Superior temporal gyrus (tissue), 1 donor: ENCODE measurements around the gene TMEM272.

Experiments
- DNase-seq: peaks from one replicate; pipeline ENCODE4 v3.0.0-alpha.2; 2016; ENCODE audit errors: extremely low spot score

The TMEM272 gene

GRCh38 chr13:51780099-51780498 lies 64.9 kb downstream of the TMEM272 start:
- DNase-seq = no peak

- DNase-seq = no peak
Observed at GRCh38 chr13:51778392-51778791, 66.6 kb downstream of the TMEM272 start.

- DNase-seq = no peak
Observed at GRCh38 chr13:51777921-51778320, 67.1 kb downstream of the TMEM272 start.

DNA sequence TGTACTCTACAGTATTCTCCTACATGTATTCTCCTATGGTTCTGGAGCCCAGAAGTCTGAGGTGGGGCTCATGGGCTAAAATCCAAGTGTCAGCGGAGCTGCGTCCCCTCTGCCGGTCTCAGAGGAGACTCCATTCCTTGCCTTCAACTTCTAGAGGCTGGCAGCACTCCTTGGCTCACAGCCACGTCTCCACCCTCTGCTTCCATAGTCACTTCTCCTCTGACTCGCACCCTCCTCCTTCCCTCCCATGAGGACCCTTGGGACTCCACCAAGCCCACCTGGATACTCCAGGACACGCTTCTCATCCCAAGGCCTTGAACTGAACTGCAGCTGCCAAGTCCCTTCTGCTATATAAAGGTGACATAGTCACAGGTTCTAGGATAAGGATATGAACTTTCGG lies 68.8 kb downstream of the TMEM272 start:
- DNase-seq = no peak

- DNase-seq = no peak
Observed at GRCh38 chr13:51773515-51773914, 71.5 kb downstream of the TMEM272 start.

DNA sequence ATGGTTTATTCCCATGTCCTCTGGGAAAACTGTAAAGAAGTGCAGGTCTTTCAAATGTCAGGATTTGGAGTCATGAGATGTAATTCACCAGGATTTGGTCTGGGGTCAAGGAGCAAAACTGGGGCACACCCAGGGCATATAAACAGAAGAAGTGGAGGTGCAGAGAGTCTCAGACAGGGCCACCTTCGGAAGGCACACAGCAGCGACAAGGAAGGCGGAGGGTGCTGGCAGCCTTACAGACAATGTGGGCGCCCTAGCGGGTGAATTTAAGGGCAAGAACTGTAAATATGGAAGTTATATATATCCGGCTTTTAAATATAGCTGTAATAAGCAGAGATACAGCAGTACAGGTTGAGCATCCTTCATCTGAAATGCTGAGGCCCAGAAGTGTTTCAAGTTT lies 72.2 kb downstream of the TMEM272 start:
- DNase-seq = no peak

GRCh38 chr13:51772105-51772455 lies 72.9 kb downstream of the TMEM272 start:
- no peak for DNase-seq

DNA sequence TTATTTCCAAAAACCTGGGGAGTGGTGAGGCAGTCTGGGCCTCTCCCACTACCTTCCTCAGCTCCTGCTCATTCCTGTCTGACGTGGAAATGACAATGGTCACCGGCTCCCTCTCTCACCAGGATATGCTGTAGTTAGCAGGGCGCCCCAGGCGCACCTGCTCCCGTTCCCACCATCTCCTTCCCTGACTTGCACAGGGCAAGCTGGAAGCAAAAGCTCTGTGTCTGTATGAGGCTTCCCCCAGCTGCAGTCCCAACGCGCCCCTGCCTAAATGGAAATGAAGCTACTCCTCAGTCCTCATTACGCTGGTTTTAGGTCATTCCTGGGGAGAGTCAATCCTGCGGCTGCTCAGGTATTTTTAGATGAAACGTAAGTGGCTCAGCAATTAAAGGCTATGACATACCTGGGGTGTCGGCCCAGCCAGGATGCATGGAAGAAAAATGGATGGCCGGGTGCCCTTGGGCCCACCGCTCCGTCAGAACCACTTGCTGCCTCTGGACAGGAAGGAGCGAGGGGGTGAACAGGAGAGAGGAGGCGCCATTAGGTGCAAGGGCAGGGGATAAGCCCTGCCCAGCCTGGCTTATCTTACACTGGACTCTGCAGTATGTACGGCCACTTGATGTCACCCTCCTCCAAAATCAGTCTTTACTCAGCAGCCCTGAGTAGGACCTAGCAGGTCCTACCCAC lies 73.4 kb downstream of the TMEM272 start:
- no peak for DNase-seq

DNA sequence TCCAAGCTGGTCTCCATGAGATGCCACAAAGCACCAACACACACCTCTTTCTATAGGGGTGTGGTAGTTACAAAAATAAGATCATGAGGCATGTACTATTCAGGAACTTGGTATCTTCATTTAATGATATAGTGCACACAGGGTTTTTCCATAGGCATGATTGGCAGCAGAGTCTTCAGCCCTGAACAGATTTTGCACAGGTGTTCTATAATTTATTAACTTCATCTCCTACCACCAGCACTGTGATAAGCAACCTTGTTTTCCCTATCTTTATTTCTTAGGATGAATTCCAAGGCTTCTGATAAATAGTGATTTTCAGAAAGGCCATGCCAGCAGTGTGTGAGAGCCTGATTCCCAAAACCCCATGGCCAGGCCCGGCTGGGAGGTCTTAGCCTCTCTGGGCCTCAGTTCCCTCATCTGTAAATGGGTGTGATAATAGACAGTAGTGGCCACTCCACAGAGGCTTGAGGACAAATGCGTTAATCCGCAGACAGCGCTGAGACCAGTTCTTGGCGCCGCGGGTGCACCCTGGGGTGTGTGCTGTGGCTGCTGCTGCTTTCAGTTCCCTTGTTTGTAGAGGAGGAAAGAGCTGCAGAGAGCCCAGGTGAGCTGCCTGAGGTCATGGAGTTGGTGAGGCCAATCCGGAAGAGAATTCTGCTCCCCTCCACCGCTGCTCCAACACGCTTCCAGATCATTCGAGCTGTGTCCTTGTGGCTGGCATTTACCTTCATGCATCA lies 74.1 kb downstream of the TMEM272 start:
- no peak for DNase-seq

DNA sequence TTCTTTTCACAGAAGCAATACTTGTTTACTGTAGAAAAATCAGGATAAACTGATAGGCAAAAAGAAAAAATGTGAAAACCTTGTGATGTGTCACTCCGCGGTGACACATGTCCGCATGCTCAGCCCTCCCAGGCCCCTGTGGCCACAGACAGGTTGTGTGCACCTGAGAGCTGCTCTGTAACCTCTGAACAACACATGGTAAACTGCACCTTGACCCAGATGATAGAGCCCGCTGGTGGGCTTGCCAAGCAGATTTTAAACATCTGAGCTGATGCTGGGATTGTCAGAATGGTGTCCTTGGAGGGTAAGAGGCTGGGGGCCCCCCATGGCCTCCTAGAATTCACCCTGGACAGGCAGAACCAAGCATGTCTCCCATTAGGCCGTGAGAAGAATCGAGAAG lies 74.8 kb downstream of the TMEM272 start:
- DNase-seq = no peak

DNA sequence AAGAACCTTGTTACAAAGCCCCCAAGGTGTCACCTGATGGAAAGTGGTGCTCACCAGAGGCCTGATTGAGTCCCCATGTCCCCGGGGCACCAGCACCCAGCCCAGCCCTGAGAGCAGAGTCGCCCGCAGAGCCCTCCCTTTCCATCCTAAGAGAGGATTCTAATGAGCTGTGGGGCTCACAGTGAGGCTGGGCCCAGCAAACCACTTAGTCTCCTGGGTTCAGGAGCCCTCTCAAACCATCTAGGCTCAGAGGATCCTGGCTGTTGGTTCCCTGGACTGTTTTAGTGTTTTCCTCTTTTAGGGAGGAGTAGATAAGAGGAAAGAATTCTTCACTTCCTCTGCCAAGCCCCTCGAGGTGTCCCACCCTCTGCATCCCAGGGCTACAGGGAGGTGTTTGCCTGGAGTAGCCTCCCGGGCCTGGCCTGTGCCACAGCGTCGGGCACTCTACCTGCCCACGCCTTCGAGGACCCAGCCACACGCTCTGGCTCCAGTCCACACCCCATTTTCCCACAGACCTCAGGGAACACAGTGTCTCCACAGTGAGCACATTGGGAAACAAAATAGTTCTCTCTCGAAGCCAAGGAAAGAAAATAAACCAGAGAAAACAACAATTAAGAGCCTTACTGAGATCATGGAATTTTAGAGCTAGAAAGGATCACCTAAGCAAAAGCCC lies 75.4 kb downstream of the TMEM272 start:
- no peak for DNase-seq

GRCh38 chr13:51768976-51769375 lies 76.0 kb downstream of the TMEM272 start:
- no peak for DNase-seq

DNA sequence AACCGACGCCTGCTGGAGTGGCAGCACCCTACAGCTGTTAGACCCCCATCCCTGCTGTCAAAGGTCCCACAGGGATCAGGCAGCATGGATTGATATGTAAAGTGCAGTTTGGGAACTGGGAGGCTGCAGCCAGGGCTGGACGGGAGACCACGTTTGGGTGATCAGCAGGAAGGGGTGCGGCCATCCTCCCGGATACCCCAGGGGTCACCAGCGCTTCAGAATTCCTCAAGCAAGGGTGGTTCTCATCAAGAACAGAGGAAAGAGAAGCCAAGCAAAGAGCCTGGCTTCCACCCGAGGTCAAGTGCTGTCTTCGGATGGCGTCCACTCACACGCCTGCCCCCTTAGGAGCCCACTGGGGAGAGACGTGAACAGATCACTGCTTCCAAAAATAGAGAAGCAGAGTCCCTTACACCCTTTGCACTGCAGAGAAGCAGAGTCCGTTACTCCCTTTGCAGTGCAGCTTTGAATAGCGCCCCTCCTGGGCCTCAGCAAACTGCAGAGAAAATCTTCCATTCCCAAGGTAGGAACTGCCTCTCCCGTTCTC lies 76.5 kb downstream of the TMEM272 start:
- no peak for DNase-seq

GRCh38 chr13:51767100-51767499 lies 77.9 kb downstream of the TMEM272 start:
- no peak for DNase-seq

DNA sequence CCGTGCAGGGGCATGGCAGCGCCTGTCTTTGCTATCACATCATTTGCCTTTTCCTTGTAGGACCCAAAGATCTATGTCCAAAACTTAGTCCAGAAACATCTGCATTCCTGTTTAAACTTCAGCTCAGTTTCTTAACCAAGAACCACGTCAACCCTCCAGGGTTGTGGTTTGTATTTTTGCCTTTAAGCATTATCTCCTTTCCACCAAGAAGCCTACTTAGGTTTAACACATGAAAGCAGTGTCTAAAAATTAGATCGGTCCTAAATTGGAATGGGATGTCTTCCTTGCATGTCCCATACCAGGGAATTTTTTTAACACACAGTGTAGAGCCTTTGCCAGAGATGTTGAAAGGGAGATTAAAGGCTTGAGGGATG lies 79.8 kb downstream of the TMEM272 start:
- DNase-seq = no peak

DNA sequence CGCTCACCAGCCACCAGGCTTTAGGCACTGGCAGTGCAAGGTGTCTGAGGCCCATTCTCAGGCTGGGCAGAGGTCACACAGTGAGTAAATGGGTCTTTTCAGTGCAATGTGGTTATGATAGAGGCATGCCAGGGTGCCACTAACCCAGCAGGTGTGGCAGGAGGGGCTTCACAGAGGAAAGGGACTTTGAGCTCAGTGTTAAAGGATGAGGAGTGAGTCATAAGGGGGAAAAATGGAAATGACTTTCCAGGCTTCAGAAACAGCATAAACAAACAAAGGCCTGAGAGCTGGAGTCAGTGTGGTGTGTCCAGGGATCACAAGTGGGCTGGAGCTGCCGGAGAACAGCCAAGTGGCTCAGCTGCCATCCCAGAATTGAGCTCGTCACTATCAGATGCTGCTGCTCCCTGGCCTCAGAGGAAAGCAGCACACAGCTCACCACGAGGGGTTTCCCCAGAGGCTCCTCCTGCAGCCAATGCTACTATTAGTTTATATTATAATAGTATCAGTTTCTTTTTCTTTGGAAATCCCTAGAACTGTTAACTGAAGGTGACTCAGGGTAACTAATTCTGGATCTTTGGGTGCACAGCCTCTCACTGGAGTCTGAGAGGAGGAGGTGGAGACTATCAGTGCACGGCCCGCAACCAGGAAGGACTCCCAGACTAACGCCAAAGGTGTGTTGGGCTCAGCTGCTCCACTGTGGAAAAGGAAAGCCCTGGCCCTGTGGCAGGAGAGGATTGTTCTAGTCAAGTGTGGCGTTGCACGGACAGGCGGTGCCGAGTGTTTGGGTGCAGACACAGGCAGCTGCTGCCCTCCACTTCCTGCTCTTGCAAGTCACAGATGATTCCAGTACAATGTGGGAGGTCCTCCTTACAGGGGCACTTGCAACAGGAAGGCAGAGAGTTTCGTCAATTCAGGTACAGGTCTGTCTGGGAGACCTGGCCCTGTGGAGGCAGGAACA lies 80.5 kb downstream of the TMEM272 start:
- peak; percentile 76 for DNase-seq

DNA sequence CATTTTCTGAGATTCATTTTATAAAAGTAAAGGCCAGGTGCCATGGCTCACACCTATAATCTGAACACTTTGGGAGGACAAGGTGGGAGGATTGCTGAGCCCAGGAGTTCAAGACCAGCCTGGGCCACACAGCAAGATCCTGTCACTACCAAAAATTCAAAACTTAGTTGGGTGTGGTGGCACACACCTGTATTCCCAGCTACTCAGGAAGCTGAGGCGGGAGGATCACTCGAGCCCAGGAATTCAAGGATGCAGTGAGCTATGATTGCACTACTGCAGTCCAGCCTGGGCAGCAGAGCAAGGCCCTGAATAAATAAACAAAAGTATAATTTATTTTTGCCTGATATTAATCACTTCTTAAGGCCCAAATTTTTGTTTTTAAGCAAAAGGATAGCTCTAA lies 81.5 kb downstream of the TMEM272 start:
- DNase-seq = no peak
